ENCODE data around the gene CERT1.
"Not testable (repeated sequence)": the region's sequence is repeated elsewhere in the genome, so short reads cannot be mapped to it uniquely, and the experiment has no call there.

Gene CERT1

DNA sequence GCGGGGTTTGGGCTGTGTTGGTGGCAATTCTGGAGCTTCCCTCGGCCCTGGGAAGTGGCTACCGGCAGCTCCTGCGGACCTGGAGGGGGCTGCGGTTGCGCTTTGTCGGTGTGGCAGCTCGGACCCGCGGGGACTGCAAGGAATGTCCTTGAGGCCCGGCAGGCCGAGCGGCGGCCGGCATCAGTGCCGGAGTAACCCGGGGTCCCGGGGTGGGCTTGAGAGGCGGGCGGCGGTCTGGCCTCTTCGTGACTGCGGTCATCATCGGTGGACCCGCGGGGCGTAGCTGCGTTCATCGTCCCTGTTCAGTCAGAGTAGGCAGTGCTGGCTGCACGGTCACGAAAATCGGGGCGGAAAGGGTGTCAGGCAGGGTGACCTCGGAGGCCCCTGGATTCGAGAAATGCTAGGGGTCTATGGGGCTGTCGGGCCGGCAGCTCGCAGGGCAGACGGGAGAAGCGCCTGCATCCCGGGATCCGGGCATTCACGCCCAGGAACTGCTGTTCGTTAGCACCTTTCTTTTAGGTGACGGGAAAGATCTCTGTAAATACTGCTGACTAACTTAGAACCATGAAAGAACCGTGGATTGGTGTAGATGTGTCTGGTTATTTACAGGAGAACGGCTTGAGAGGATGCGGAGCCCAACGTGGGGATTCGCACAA, 173.9 kb downstream of the CERT1 start:
- peak; percentile 15 for DNase-seq

DNA sequence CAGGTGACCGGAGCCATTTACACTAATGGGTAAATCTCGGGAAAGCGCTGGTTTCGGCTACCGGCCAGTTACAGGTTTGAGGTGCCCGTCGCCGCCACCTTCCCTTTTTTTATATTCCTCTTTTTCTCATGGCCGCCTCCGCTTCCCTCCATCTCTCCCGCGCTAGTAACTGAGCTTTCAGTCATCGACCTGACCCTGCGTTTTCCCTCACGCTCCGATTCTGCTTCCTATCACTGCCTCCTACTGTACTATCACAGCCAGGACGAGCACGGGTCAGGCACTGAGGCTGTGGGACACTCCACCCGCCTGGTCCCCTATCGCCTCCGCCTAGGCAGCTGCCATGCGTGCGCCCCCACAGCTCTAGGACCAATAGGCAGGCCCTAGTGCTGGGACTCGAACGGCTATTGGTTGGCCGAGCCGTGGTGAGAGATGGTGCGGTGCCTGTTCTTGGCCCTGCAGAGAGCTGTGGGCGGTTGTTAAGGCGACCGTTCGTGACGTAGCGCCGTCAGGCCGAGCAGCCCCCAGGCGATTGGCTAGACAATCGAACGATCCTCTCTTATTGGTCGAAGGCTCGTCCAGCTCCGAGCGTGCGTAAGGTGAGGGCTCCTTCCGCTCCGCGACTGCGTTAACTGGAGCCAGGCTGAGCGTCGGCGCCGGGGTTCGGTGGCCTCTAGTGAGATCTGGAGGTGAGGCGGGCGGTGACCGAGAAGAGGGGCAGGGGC, 174.7 kb downstream of the CERT1 start, which contains the start of gene HMGCR:
Gene HMGCR (plus strand): TSS at position 606 of the 722 bp plus-strand sequence. CDS start 5,386 bp downstream, outside the sequence.
- peak; percentile 100 for DNase-seq

DNA sequence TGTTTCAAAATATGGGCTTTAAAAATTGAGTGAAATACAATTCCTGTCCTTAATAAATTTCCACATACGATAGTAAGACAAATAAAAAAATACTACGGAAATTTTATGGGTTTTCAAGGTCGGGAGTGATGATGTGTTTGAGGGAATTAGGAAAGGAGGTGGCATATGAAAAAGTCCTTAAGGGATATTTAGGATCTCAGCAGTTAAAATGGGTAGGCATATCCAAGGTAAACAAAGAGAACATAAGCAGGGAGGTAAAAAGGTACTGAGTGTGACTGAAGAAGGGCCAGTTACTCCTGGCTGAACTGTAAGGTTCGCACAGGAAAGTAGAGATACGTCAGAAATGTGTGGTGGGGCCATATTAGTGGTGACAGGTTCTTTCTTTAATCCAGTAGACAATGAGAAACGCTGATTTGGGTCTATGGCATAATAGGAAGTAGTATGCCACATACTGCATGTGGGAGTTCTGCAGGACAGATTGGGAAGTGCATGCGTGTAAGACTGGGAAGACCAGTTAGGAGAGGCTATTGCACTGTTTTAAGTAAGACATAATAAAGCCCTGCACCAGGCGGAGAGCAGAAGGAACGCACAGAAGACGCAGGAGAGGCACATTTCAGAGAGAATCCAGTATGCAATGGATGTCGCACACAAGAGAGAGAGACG, 175.3 kb downstream of the CERT1 start:
- peak; percentile 43 for DNase-seq

DNA sequence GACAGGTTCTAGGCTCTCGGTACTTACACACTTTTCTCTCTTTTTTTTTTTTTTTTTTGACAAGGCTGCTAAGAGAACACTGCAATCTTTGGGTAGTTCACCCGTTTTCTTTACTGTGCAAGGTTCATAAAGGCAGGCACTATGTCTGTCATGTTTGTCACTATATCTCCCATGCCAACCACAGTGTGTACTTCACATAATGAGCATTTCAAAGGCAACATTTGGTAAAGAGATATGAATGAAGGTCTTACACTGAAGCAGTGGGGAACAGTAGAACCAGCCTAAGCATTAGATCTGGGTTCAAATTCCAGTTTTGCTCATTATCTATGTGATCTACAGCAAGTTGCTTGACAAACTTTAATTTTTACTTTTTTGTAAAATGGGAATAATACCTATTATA, 175.9 kb downstream of the CERT1 start:
- no peak for DNase-seq

DNA sequence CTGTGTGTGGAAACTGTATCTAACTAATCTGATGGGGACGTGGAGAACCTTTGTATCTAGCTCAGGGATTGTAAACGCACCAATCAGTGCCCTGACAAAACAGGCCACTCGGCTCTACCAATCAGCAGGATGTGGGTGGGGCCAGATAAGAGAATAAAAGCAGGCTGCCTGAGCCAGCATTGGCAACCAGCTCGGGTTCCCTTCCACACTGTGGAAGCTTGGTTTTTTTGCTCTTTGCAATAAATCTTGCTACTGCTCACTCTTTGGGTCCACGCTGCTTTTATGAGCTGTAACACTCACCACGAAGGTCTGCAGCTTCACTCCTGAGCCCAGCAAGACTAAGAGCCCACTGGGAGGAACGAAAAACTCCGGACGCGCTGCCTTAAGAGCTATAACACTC, 177.0 kb downstream of the CERT1 start:
- DNase-seq: not testable (repeated sequence)

DNA sequence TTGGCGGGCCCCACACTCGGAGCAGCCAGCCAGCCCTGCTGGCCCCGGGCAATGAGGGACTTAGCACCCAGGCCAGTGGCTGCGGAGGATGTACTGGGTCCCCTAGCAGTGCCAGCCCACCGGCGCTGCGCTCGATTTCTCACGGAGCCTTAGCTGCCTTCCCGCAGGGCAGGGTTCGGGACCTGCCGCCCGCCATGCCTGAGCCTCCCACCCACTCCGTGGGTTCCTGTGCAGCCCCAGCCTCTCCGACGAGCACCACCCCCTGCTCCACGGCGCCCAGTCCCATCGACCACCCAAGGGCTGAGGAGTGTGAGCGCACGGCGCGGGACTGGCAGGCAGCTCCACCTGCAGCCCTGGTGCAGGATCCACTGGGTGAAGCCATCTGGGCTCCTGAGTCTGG, 177.7 kb downstream of the CERT1 start:
- DNase-seq: not testable (repeated sequence)

DNA sequence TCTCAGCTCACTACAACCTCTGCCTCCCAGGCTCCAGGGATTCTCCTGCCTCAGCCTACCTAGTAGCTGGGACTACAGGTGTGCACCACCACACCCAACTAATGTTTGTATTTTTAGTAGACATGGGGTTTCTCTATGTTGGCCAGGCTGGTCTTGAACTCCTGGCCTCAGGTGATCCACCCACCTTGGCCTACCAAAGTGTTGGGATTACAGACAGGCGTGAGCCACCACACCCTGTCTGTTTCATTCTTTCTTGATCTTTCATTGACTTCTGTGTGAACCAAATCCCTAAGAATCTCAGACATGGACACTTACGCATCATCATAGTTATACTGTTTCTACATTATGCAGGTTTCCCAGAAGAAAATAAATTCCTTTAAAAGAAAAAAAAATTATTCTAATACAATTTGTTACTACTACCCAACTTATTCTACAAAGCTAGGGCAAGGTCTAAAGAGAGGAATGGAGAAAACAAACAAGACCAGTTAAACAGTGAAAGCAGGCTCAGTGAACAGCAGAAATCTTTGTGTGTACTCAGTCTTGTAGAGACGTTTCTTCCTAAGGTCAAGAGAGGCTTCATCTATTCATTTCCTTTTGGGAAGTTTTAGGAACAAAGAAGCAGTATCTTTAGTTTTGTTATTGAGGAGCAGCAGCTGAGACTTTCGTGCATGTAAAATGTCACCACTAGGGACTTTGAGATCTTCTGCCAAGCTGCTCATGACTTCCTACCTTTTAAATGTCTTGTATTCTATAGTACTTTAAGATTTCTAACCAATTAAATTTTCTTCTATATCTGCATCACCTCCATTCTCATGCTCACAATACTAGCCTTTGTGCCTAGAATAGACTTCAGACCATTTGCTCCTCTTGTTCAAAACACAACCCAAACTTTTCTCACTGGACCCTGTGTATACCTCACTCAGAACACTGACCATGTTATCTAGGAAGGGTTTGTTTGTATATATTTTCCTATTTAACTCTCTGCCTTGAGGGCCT, 180.0 kb downstream of the CERT1 start:
- DNase-seq: no peak

DNA sequence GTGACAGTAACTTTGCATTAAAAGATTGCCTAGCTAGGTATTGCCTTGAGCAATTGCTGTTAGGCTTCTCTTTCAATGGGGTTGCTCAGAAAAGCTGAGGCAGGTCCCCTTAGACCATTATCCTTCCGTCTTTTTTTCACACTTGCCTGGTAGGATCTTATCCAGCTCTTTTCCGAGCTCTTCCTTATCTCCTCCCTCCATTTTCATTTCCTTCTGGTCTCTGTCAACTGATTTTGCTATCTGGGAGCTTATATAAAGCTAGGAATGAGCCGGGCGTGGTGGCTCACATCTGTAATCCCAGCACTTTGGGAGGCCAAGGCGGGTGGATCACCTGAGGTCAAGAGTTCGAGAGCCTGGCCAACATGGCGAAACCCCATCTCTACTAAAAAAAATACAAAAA, 181.0 kb downstream of the CERT1 start:
- no peak for DNase-seq
